SK-N-SH treated with all-trans-retinoic acid at 6 μM for 48 hours (cell line): ENCODE results near the gene ANKFN1.

Experiments
- ARNTL ChIP-seq: fragments of 450-650 bp; formaldehyde crosslinking; IDR thresholded peaks from 2 replicates; pipeline ENCODE4 v1.5.0; 2020; ENCODE audit warnings: low read depth, mild to moderate bottlenecking, moderate library complexity, borderline replicate concordance
- ESRRG ChIP-seq: fragments of 250-450 bp; sonication (Bioruptor Pico); IDR thresholded peaks from 2 replicates; pipeline ENCODE4 v1.6.1; 2021; ENCODE audit warnings: mild to moderate bottlenecking
- GLIS3 ChIP-seq: fragments of 250-450 bp; sonication (Bioruptor Pico); IDR thresholded peaks from 2 replicates; pipeline ENCODE4 v1.5.0; 2020; ENCODE audit warnings: mild to moderate bottlenecking, moderate library complexity
- RARB ChIP-seq: fragments of 250-450 bp; sonication (Bioruptor Pico); IDR thresholded peaks from 2 replicates; pipeline ENCODE4 v1.8.0; 2021; ENCODE audit warnings: mild to moderate bottlenecking, moderate library complexity
- TCF4 ChIP-seq: fragments of 250-450 bp; sonication (Bioruptor Pico); IDR thresholded peaks from 2 replicates; pipeline ENCODE4 v1.8.0; 2021; ENCODE audit warnings: mild to moderate bottlenecking, moderate library complexity, borderline replicate concordance
- TOX ChIP-seq: fragments of 250-450 bp; sonication (Bioruptor Pico); IDR thresholded peaks from 2 replicates; pipeline ENCODE4 v1.8.0; 2021; ENCODE audit warnings: mild to moderate bottlenecking, moderate library complexity, borderline replicate concordance
- ZFP3 ChIP-seq: fragments of 250-450 bp; sonication (Bioruptor Pico); IDR thresholded peaks from 2 replicates; pipeline ENCODE4 v1.5.0; 2020; ENCODE audit warnings: mild to moderate bottlenecking, moderate library complexity
- ZFP30 ChIP-seq: fragments of 450-650 bp; formaldehyde crosslinking; IDR thresholded peaks from 2 replicates; pipeline ENCODE4 v1.5.0; 2022; ENCODE audit warnings: mild to moderate bottlenecking, moderate library complexity
- ZNF8 ChIP-seq: fragments of 450-650 bp; formaldehyde crosslinking; IDR thresholded peaks from 2 replicates; pipeline ENCODE4 v1.5.0; 2020; ENCODE audit warnings: mild to moderate bottlenecking, moderate library complexity
- TF ChIP-seq, protein P1 (sequence below): fragments of 250-450 bp; sonication (Bioruptor Pico); IDR thresholded peaks from 2 replicates; pipeline ENCODE4 v1.8.0; 2021; ENCODE audit warnings: low read depth, mild to moderate bottlenecking, moderate library complexity, borderline replicate concordance
- TF ChIP-seq, protein P2 (sequence below): fragments of 250-450 bp; sonication (Bioruptor Pico); IDR thresholded peaks from 2 replicates; pipeline ENCODE4 v1.5.1; 2021; ENCODE audit warnings: mild to moderate bottlenecking, moderate library complexity
- TF ChIP-seq, protein P3 (sequence below): fragments of 250-450 bp; sonication (Bioruptor Pico); IDR thresholded peaks from 2 replicates; pipeline ENCODE4 v1.5.1; 2020; ENCODE audit warnings: low read depth, mild to moderate bottlenecking, moderate library complexity
- TF ChIP-seq, protein P4 (sequence below): fragments of 250-450 bp; sonication (Bioruptor Pico); IDR thresholded peaks from 2 replicates; pipeline ENCODE4 v1.8.0; 2020; ENCODE audit warnings: mild to moderate bottlenecking, moderate library complexity, borderline replicate concordance

DNA sequence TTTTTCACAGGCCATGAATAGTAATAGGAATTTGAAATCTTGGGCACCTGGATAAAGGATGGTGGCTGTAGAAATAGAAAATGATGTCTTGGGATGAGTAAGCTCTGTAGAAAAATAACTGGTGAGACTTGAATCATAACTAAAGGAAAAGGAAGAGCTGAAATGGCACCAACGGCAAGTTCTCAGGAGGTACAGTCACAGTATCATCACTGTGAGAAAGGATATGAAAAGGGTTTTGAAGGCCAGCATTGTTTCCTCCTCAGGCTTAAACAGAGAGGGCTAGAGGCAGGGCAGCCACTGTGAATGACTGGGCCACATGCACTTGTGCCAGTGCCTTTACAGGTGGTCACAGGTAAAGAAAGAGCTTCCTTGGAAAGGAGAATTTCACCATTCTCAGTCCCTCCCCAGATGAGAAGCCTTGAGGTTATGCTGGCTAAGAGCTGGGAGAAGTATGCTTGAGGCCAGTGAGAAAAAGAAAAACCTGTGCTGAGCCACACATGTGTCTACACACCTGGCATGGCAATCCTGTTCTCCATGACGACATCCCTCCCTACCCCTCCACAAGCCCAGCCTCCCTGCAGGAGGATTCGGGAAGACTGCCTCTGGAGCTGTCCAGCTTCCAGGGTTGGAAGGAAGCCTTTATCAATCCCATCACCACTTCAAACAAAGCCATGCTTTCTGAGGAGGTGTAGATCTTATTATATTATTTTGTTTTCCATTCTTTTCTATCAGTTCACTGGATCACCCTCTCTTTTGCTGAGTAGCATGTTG lies 3.8 kb upstream of the ANKFN1 start:
- TF ChIP-seq, protein P1, sequence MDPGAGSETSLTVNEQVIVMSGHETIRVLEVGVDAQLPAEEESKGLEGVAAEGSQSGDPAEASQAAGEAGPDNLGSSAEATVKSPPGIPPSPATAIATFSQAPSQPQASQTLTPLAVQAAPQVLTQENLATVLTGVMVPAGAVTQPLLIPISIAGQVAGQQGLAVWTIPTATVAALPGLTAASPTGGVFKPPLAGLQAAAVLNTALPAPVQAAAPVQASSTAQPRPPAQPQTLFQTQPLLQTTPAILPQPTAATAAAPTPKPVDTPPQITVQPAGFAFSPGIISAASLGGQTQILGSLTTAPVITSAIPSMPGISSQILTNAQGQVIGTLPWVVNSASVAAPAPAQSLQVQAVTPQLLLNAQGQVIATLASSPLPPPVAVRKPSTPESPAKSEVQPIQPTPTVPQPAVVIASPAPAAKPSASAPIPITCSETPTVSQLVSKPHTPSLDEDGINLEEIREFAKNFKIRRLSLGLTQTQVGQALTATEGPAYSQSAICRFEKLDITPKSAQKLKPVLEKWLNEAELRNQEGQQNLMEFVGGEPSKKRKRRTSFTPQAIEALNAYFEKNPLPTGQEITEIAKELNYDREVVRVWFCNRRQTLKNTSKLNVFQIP (CRISPR knock-in tag) = no peak
- TF ChIP-seq ZNF8 (CRISPR knock-in tag) (no peak), ZFP3 (CRISPR knock-in tag) (no peak), GLIS3 (CRISPR knock-in tag) (no peak), ARNTL (CRISPR knock-in tag) (no peak), TCF4 (CRISPR knock-in tag) (no peak), RARB (CRISPR knock-in tag) (no peak), TOX (CRISPR knock-in tag) (no peak), ZFP30 (no peak), ESRRG (CRISPR knock-in tag) (no peak)
- TF ChIP-seq, protein P2, sequence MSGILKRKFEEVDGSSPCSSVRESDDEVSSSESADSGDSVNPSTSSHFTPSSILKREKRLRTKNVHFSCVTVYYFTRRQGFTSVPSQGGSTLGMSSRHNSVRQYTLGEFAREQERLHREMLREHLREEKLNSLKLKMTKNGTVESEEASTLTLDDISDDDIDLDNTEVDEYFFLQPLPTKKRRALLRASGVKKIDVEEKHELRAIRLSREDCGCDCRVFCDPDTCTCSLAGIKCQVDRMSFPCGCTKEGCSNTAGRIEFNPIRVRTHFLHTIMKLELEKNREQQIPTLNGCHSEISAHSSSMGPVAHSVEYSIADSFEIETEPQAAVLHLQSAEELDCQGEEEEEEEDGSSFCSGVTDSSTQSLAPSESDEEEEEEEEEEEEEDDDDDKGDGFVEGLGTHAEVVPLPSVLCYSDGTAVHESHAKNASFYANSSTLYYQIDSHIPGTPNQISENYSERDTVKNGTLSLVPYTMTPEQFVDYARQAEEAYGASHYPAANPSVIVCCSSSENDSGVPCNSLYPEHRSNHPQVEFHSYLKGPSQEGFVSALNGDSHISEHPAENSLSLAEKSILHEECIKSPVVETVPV (CRISPR knock-in tag) = no peak
- TF ChIP-seq, protein P3, sequence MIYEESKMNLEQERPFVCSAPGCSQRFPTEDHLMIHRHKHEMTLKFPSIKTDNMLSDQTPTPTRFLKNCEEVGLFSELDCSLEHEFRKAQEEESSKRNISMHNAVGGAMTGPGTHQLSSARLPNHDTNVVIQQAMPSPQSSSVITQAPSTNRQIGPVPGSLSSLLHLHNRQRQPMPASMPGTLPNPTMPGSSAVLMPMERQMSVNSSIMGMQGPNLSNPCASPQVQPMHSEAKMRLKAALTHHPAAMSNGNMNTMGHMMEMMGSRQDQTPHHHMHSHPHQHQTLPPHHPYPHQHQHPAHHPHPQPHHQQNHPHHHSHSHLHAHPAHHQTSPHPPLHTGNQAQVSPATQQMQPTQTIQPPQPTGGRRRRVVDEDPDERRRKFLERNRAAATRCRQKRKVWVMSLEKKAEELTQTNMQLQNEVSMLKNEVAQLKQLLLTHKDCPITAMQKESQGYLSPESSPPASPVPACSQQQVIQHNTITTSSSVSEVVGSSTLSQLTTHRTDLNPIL (CRISPR knock-in tag) = no peak
- TF ChIP-seq, protein P4, sequence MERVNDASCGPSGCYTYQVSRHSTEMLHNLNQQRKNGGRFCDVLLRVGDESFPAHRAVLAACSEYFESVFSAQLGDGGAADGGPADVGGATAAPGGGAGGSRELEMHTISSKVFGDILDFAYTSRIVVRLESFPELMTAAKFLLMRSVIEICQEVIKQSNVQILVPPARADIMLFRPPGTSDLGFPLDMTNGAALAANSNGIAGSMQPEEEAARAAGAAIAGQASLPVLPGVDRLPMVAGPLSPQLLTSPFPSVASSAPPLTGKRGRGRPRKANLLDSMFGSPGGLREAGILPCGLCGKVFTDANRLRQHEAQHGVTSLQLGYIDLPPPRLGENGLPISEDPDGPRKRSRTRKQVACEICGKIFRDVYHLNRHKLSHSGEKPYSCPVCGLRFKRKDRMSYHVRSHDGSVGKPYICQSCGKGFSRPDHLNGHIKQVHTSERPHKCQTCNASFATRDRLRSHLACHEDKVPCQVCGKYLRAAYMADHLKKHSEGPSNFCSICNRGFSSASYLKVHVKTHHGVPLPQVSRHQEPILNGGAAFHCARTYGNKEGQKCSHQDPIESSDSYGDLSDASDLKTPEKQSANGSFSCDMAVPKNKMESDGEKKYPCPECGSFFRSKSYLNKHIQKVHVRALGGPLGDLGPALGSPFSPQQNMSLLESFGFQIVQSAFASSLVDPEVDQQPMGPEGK (CRISPR knock-in tag) = no peak
